SK-N-SH treated with all-trans-retinoic acid at 6 μM for 48 hours (cell line): ENCODE results near the gene ADAMTS2.

Experiments
- ATAC-seq: fragments of 200-7000 bp; cut with Tn5 transposase; 3 replicates; pipeline ENCODE4 v1.9.1; 2020; ENCODE audit warnings: mild to moderate bottlenecking, moderate library complexity
- BACH2 ChIP-seq: fragments of 250-450 bp; sonication (Bioruptor Pico); IDR thresholded peaks from 2 replicates; pipeline ENCODE4 v1.9.0; 2021; ENCODE audit warnings: mild to moderate bottlenecking, borderline replicate concordance
- CREB5 ChIP-seq: fragments of 250-450 bp; sonication (Bioruptor Pico); IDR thresholded peaks from 2 replicates; pipeline ENCODE4 v1.5.1; 2020; ENCODE audit warnings: low read depth, mild to moderate bottlenecking, moderate library complexity
- CSDC2 ChIP-seq: fragments of 250-450 bp; sonication (Bioruptor Pico); IDR thresholded peaks from 2 replicates; pipeline ENCODE4 v1.5.0; 2020; ENCODE audit warnings: mild to moderate bottlenecking, moderate library complexity
- ESRRG ChIP-seq: fragments of 250-450 bp; sonication (Bioruptor Pico); IDR thresholded peaks from 2 replicates; pipeline ENCODE4 v1.6.1; 2021; ENCODE audit warnings: mild to moderate bottlenecking
- GLIS3 ChIP-seq: fragments of 250-450 bp; sonication (Bioruptor Pico); IDR thresholded peaks from 2 replicates; pipeline ENCODE4 v1.5.0; 2020; ENCODE audit warnings: mild to moderate bottlenecking, moderate library complexity
- ISL1 ChIP-seq: fragments of 250-450 bp; sonication (Bioruptor Pico); IDR thresholded peaks from 2 replicates; pipeline ENCODE4 v2.1.2; 2022; ENCODE audit warnings: mild to moderate bottlenecking, moderate library complexity
- OSR1 ChIP-seq: fragments of 250-450 bp; sonication (Bioruptor Pico); IDR thresholded peaks from 2 replicates; pipeline ENCODE4 v1.8.0; 2022; ENCODE audit warnings: moderate library complexity, mild to moderate bottlenecking, inconsistent platforms
- POU6F1 ChIP-seq: fragments of 250-450 bp; sonication (Bioruptor Pico); IDR thresholded peaks from 2 replicates; pipeline ENCODE4 v1.8.0; 2021; ENCODE audit warnings: low read depth, mild to moderate bottlenecking, moderate library complexity, borderline replicate concordance
- RARB ChIP-seq: fragments of 250-450 bp; sonication (Bioruptor Pico); IDR thresholded peaks from 2 replicates; pipeline ENCODE4 v1.8.0; 2021; ENCODE audit warnings: mild to moderate bottlenecking, moderate library complexity
- SNAI2 ChIP-seq: fragments of 250-450 bp; sonication (Bioruptor Pico); IDR thresholded peaks from 2 replicates; pipeline ENCODE4 v1.5.0; 2020; ENCODE audit warnings: mild to moderate bottlenecking, moderate library complexity
- TCF4 ChIP-seq: fragments of 250-450 bp; sonication (Bioruptor Pico); IDR thresholded peaks from 2 replicates; pipeline ENCODE4 v1.8.0; 2021; ENCODE audit warnings: mild to moderate bottlenecking, moderate library complexity, borderline replicate concordance
- ZFP30 ChIP-seq: fragments of 450-650 bp; formaldehyde crosslinking; IDR thresholded peaks from 2 replicates; pipeline ENCODE4 v1.5.0; 2022; ENCODE audit warnings: mild to moderate bottlenecking, moderate library complexity
- ZNF565 ChIP-seq: fragments of 450-650 bp; formaldehyde crosslinking; conservative IDR thresholded peaks from 2 replicates; pipeline ENCODE4 v1.5.0; 2020; ENCODE audit warnings: low read depth, mild to moderate bottlenecking, moderate library complexity
- ZNF70 ChIP-seq: fragments of 450-650 bp; formaldehyde crosslinking; IDR thresholded peaks from 2 replicates; pipeline ENCODE4 v1.5.0; 2020; ENCODE audit warnings: mild to moderate bottlenecking, moderate library complexity
- ZNF8 ChIP-seq: fragments of 450-650 bp; formaldehyde crosslinking; IDR thresholded peaks from 2 replicates; pipeline ENCODE4 v1.5.0; 2020; ENCODE audit warnings: mild to moderate bottlenecking, moderate library complexity
- TF ChIP-seq, protein P1 (sequence below): fragments of 250-450 bp; sonication (Bioruptor Pico); IDR thresholded peaks from 2 replicates; pipeline ENCODE4 v1.5.0; 2020; ENCODE audit warnings: mild to moderate bottlenecking, moderate library complexity
- TF ChIP-seq, protein P2 (sequence below): fragments of 250-450 bp; sonication (Bioruptor Pico); IDR thresholded peaks from 2 replicates; pipeline ENCODE4 v1.5.1; 2021; ENCODE audit warnings: mild to moderate bottlenecking, moderate library complexity

The ADAMTS2 gene

GRCh38 chr5:179302499-179303185, 42.6 kb downstream of the ADAMTS2 start (continued):
- TF ChIP-seq, protein P1, sequence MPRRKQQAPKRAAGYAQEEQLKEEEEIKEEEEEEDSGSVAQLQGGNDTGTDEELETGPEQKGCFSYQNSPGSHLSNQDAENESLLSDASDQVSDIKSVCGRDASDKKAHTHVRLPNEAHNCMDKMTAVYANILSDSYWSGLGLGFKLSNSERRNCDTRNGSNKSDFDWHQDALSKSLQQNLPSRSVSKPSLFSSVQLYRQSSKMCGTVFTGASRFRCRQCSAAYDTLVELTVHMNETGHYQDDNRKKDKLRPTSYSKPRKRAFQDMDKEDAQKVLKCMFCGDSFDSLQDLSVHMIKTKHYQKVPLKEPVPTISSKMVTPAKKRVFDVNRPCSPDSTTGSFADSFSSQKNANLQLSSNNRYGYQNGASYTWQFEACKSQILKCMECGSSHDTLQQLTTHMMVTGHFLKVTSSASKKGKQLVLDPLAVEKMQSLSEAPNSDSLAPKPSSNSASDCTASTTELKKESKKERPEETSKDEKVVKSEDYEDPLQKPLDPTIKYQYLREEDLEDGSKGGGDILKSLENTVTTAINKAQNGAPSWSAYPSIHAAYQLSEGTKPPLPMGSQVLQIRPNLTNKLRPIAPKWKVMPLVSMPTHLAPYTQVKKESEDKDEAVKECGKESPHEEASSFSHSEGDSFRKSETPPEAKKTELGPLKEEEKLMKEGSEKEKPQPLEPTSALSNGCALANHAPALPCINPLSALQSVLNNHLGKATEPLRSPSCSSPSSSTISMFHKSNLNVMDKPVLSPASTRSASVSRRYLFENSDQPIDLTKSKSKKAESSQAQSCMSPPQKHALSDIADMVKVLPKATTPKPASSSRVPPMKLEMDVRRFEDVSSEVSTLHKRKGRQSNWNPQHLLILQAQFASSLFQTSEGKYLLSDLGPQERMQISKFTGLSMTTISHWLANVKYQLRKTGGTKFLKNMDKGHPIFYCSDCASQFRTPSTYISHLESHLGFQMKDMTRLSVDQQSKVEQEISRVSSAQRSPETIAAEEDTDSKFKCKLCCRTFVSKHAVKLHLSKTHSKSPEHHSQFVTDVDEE: no peak
- TF ChIP-seq ZNF8: no peak
- no peak for TF ChIP-seq ESRRG
- no peak for TF ChIP-seq GLIS3 (CRISPR knock-in tag)
- no peak for TF ChIP-seq RARB
- TF ChIP-seq ZNF70 (CRISPR knock-in tag): no peak
- TF ChIP-seq CREB5 (CRISPR knock-in tag): no peak
- no peak for TF ChIP-seq TCF4 (CRISPR knock-in tag)

DNA sequence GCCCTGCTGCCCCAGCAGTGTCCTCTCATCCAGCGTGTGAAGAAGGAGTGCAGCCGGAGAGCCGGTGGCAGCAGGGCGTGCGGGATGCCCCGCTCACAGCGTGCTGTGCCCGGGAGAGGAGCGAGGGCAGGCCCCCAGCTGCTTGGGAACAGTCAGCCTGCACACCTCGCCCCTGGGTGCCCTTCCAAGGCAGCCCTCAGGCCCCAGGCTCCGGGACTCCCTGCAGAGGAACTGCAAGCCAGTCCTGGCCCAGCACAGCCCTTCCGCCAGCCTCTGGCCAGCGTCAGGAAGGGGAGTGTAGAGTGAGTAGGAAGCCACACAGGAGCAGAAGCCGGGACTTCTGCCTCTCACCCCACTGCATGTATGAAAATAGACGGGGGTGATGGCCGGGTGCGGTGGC, 43.5 kb downstream of the ADAMTS2 start:
- TF ChIP-seq SNAI2 (CRISPR knock-in tag) (no peak), OSR1 (CRISPR knock-in tag) (no peak), CREB5 (CRISPR knock-in tag) (no peak), TCF4 (CRISPR knock-in tag) (no peak), ZFP30 (CRISPR knock-in tag) (no peak)
- no peak for ATAC-seq

GRCh38 chr5:179301376-179301775, 43.9 kb downstream of the ADAMTS2 start:
- no peak for ATAC-seq
- TF ChIP-seq CSDC2 (CRISPR knock-in tag) (no peak), ZNF70 (CRISPR knock-in tag) (no peak), RARB (no peak), ESRRG (no peak), BACH2 (CRISPR knock-in tag) (no peak), ZNF565 (CRISPR knock-in tag) (no peak), CREB5 (CRISPR knock-in tag) (no peak), POU6F1 (CRISPR knock-in tag) (no peak), OSR1 (CRISPR knock-in tag) (no peak), SNAI2 (CRISPR knock-in tag) (no peak), TCF4 (CRISPR knock-in tag) (no peak), ISL1 (no peak)
- TF ChIP-seq, protein P2, sequence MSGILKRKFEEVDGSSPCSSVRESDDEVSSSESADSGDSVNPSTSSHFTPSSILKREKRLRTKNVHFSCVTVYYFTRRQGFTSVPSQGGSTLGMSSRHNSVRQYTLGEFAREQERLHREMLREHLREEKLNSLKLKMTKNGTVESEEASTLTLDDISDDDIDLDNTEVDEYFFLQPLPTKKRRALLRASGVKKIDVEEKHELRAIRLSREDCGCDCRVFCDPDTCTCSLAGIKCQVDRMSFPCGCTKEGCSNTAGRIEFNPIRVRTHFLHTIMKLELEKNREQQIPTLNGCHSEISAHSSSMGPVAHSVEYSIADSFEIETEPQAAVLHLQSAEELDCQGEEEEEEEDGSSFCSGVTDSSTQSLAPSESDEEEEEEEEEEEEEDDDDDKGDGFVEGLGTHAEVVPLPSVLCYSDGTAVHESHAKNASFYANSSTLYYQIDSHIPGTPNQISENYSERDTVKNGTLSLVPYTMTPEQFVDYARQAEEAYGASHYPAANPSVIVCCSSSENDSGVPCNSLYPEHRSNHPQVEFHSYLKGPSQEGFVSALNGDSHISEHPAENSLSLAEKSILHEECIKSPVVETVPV (CRISPR knock-in tag): no peak
- TF ChIP-seq, protein P1: no peak
- TF ChIP-seq, all 23 proteins: peak for 0
